ENCODE results near the gene RPL15.

RPL15 gene

DNA sequence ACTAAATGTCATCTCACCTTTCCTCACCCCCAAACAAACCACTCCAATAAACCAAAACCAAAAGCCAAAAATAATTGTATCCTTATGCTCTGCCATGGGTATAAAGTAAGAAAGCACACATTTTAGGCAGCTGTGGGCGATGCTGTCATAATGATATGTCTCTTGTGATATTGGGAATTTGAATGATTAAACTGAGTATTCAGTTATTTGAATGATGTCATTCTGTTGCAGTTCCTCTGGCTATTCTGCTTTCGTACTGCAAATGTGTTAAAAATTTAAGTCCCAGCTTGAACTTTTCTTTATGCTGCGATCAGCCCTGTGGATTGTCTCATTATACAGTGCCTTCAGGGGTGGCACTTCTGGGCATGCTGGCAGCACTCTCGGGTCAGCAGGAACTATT, 17.3 kb downstream of the RPL15 start:
- DNase-seq: no peak

DNA sequence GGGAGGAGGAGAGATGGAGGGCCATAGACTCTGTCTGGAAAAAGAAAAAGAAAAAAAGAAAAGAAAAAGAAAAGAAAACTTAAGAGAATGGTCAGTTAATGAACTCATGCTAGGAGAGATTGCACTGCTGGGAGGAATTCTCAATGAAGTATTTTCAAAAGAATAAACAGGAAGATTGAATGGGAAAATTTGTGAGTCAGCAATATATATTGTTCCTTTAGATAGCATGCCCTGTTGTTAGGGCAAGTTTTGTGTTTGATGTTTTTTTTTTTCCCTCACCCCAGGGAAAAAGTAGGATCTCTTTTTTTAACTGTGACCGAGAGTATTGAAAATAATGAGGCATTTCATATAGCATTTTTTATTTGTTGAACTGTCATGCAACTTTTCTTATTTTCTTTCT, 20.4 kb downstream of the RPL15 start:
- DNase-seq: no peak

DNA sequence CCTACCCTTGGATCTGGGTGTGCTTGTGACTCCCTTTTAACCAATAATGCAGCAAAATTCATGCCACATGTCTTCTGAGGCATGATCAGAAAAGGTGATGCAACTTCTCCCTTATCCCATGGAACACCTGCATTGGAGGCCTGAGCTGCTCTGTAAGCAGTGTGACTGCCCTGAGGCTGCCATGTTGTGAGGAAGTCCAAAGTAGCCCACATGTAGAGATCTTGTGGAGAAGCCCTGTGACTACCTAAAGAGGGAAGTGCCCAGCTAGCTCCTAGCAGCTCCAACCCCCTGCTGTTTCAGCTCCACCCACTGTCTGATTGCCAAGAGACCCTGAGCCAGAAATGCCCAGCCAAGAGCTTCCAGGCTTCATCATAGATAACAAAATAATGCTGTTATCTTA, 21.8 kb downstream of the RPL15 start:
- DNase-seq: no peak

DNA sequence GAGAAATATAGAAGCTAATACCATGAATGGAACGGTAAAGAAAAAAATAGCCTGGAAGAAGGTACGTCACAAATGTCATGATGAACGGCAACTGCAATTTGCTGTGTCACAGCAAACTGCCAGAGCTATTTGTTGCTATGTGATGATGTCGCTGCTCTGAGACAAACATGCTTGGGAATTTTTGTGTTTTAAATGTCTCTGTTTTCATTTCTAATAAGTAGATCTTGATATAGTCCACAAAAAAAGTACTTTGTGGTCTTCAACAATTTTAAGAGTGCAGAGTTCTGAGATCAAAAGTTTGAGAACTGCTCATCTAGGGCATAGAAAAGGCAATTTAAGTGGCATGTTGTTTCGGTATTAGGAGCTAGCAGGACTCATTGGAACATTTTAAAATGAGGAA, 23.8 kb downstream of the RPL15 start:
- DNase-seq: no peak

DNA sequence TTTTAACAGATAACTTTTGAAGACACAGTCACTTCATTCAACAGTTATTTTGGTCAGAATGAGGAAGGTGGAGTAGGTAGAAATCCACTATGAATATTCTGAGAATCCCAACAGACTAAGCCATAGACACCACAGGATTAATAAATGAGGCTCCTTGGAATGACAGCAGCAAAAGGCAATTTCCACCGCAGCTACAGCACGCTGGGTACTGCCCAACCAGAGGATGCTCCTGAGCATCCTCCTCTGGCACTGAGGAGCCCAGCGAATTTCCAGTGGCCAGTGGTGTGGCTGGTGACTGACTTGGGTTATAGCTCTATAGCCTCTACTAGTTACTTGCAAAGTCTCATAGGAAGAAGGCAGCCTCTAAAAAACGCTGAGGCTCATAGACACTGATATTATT, 24.5 kb downstream of the RPL15 start:
- DNase-seq: no peak

DNA sequence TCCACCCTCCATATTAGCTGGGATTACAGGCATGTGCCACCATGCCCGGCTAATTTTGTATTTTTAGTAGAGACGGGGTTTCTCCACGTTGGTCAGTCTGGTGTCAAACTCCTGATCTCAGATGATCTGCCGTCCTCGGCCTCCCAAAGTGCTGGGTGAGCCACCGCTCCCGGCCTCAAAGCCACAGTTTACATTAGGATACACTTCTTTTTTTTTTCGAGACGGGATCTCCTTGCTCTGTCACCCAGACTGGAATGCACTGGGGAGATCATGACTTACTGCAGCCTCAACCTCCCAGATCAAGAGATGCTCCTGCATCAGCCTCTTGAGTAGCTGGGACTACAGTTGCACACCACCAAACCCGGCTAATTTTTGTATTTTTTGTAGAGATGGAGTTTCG, 25.6 kb downstream of the RPL15 start:
- no peak for DNase-seq

DNA sequence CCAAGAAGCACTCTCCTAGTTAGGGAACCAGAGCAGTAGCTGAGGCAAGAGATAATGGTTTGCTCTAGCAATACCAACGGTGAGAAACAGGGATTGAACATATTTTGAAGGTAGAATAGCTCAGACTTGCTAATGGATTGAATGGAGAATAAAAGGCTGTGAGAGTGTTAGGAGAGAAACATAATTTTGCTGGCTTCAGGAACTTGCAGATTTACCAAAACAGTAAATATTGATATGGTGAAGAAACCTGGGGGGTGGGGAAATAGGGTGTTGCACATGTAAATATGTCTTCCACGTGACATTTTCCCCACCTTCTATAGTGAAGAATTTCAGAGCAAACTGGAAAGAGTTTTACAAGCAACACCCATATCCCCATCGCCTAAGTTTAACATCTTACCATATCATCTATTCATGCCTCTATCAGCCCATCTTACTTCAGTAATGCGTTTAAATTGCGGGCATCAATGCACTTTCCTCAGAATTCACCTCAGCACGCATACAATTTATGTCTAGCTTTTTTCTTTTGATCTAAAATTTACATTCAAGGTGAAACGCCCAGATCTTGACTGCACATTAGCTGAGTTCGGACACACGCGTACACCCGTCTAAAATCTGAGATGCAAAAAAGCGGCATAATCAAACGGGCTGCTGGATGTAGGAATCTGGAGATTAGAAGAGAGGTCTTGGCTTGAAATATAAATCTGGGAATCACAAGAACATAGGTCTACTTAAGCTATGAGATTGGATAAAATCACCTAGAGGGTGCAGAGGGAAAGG, 27.3 kb downstream of the RPL15 start:
- no peak for DNase-seq

DNA sequence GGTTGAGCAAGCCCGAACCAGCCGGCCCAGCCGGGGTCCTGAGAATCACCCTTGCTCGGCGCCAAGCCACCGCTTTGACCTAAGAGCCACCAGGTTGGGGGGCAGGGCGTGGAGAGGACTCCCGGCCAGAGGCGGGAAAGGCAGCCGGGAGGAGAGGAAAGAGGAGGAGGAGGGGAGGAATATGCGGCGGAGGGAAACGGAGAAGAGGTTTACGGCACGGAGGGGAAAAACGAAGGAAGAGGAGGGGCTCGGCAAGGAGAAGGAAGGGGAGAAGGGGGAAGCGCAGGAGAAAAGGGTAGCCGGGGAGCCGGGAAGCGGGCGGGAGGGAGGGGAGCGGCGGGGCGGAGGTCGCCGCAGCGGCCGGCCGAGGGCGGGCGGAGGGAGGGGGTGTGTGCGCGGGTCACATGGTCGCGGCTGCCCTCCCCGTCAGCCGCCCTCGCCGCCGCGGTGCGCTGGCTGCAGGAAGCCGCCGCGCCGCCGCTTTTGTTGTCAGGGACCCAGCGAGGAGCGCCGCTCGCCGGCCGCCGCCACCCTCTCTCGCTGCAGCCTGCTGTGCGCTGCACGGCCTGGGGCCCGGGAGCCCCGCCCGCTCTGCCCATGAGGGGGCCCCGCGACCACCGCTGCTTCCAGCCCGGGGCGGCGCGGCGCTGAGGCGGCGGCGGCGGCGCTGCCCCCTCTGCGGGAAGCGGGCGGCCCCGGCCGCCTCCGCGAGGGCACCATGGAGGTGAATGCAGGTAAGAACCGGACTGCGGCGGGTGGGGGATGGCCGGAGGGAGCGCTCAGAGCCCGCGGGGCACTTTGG, 28.1 kb downstream of the RPL15 start, which contains the start of gene NR1D2:
Gene NR1D2 (plus strand): TSS at position 426 of the 802 bp plus-strand sequence. CDS start 293 bp downstream, at position 719.
- DNase-seq: peak; percentile 80

DNA sequence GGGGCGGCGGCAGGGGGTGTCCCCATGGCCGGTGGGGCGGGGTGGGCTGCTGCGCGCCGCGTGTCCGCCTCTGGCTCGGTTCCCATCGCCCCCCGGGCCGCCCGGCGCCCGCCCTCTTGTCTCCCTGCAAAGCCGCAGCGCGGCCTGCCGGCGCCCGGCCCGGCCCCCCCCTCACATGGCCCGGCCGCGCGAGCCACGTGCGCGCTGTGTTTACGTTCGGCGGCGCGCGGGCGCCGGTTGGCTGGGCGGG, 28.7 kb downstream of the RPL15 start:
- DNase-seq: no peak

DNA sequence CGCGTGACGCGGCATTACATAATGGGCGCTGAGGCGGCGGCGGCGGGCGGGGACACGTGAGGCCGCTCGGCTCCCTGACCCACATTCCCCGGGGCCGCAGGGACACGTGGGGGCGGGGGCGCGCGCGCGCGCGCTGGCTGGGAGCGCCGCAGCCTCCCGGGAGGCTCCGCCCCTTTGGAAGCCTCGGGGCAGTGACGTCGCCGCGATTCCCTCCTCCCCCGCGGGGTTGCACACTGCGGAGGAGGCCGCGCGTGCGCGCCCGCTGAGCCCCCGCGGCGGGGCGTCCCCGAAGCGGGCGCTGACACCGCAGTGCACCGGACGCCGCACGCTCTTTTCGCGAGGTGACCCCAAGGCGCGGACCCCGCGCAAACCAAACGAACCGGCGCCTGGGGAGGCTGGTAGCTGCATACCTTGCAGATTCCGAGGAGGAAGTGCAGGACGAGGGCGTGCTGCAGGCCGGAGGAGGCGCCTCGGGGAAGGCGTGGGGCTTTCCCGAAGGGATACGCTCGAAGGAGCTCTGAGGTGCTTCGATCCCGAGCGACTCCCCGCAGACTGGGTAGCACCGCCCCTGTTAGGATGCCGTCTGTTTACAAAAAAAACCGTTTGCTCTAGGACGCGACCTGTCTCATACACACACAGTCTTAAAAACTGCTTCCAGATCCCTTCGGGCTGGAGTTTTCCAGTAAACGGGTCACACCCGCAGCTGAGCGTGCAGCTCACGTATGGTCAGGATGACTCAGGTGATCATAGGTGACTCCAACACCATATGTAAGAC, 29.2 kb downstream of the RPL15 start:
- DNase-seq: peak; percentile 98

DNA sequence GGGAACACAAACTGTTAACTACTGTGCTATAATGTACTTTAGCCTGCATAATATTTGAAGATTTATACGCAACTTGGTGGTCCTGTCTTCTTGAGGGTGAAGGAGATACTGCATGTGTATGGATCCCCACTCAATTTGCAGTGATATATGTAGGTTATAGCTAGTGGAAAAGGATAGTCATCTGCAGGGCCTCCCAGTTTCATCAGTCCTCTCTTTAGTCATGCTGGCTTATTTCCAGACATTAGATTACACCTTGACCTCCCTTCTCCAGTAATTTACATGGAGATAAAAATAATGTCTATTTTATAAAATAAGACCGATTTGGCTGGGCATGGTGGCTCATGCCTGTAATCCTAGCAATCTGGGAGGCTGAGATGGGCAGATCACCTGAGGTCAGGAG, 31.8 kb downstream of the RPL15 start:
- no peak for DNase-seq

DNA sequence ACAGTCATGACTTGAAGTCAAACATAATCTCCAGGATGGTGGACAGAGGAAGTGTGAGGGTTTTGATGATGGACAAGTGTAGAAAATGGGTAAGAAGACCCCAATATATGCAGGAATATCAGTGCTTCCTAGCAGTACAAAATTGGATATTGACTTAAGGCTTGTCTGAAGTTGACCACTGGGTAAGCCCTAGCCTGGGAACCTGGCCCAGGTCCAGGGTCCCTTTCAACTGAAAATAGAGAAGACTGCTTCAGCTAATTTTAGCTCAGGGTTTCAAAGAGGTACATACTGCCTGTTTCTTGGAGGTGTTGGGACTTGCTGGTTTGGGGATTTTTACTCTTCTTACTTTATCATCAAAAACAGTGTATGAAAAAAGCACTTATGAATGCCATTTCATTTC, 32.9 kb downstream of the RPL15 start:
- no peak for DNase-seq

DNA sequence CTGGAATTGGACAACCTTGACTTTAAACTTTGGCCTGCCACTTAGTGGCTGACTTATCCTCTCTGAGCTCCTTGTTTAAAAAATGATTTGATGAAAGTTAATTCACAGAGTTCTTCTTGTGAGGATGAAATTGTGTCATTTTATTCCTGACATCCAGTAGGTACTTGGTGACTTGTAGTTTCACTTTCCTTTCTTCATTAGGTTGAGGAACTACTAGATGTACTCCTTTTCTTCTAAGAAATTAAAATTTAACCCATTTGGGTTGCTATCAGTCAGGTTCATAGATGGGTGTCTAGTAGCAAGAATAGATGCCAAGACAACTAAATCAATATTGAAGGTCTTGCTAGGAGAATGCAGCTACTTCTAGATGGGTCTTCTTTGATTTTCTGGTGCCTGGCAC, 33.4 kb downstream of the RPL15 start:
- peak; percentile 11 for DNase-seq

DNA sequence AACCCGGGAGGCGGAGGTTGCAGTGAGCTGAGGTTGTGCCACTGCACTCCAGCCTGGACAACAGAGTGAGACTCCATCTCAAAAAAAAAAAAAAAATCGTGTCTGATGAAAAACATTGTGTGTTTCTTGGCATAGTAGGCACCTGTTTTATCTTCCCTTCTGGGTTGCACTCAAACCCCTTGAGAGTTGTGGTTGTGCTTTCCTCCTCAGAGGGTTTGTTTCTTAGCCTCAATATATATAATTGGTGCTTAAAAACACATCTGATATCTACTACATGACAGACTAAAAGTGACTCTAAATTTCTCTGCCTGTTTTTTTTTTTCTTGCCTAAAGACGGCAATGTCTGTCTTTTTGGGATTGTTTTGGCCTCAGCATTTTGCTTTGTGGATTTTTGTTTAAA, 35.7 kb downstream of the RPL15 start:
- no peak for DNase-seq

DNA sequence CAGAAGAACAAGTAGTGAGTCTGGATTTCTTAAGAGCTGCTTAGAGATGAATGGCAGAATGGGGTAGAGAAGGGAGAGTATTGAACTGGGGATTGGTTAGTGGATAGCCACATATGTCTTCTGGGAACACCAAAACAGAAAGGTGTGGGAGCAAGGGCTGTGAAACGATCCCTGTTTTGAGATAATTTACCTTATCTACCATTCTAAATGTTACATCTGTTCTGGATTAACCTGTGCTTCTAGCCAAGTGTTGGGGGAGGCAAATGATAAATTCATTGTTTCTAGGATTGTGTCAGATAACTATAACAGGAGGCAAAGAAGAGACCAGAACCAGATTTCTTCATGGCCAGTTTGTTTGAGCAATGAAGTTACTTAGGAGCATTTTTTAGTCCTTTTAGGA, 36.6 kb downstream of the RPL15 start:
- no peak for DNase-seq

DNA sequence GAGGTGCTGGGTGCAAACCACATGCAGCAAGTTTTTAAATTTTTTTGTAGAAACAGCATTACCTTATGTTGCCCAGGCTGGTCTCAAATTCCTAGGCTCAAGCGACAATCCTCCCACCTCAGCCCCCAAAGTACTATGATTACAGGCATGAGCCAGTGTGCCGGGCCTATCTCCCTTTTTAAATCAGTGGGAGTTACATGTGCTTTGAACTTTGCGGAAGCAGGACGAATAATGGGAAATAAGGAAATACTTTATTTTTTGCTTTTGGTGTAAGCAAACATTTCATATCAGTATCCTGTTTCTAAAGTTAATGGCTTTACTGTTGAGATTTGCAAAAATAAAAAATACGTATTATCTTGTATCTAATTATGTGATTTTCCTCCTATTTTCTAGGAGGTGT, 37.2 kb downstream of the RPL15 start:
- no peak for DNase-seq

DNA sequence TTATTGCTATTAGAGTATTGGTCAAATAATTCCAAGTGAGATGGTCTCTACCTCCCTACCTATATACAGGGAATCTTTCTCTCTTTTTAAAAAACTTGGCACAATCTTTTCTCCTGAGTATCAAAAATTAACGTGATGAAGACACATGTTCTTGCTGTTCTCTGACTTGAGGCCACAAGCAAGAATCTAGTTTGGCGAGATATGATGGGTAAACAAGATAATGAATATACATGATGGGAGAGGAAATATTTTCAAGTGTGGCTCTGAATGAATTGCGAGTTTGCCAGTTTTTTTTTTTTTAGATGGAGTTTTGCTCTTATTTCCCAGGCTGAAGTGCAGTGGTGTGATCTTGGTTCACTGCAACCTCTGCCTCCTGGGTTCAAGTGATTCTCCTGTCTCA, 39.8 kb downstream of the RPL15 start:
- no peak for DNase-seq

DNA sequence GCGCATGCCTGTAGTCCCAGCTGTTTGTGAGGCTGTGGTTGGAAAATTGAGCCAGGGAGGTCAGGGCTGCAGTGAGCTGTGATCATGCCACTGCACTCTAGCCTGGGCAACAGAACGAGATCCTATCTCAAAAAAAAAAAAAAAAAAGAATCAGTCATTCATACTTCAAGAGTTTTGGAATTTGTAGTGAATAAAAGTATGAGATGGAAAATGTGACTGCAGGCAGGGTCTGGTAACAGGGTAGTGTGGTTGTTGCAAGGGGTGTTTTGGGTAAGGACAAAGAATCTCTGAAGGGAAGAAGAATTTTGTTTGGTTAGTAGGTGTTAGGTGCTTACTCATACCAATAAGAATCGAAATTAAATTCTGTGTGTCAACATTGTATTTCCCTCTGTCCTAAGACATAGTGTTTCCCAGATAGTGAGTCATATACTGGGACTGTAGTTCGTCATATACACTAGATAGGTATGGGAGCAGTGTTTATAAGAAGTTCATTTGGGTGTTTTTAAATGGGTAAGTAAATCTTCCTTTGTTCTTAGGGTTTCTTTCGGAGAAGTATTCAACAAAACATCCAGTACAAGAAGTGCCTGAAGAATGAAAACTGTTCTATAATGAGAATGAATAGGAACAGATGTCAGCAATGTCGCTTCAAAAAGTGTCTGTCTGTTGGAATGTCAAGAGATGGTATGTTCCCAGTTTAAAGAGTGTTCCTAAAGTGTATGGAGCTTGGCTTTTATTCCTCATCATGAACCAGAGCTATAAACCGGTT, 42.4 kb downstream of the RPL15 start:
- no peak for DNase-seq

DNA sequence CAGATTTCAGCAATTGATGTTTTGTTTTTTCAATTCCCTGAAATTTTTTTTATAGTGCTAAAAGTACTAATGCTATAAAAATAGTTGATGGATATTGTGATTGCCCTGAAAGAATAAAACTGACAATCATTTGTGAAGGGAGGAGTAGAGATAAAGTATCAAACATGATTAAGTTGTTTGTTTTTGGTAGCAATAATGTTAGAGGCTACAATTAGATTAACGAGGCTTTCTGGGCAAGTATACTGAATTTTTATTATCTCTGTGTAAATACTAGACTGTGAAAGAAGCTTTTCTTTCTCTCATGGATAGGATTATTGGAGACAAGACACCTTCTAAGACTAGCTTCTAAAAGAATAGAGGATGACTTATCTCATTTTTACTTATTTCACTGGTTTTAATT, 43.7 kb downstream of the RPL15 start:
- DNase-seq: no peak

DNA sequence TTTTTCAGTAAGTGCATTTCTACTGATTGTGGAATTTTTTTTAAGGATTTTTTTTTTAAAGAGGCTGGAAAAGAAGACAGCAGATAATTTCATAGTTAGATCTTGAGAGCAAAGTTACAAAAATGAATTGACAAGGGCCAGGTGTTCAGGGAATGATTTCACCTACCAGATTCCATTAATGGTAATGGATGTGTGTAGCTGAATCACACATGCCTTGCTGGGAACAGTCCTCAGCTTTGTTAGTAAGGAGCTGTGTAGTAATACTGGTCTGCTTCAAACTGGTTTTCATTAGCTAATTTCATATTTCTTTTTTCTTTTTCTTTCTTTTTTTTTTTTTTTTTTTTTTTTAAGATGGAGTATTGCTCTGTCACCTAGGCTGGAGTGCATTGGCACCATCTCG, 44.1 kb downstream of the RPL15 start:
- no peak for DNase-seq

DNA sequence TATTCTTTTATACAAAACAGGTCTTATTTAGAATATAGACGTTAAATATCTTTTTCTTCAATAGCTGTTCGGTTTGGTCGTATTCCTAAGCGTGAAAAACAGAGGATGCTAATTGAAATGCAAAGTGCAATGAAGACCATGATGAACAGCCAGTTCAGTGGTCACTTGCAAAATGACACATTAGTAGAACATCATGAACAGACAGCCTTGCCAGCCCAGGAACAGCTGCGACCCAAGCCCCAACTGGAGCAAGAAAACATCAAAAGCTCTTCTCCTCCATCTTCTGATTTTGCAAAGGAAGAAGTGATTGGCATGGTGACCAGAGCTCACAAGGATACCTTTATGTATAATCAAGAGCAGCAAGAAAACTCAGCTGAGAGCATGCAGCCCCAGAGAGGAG, 45.0 kb downstream of the RPL15 start:
- DNase-seq: no peak

DNA sequence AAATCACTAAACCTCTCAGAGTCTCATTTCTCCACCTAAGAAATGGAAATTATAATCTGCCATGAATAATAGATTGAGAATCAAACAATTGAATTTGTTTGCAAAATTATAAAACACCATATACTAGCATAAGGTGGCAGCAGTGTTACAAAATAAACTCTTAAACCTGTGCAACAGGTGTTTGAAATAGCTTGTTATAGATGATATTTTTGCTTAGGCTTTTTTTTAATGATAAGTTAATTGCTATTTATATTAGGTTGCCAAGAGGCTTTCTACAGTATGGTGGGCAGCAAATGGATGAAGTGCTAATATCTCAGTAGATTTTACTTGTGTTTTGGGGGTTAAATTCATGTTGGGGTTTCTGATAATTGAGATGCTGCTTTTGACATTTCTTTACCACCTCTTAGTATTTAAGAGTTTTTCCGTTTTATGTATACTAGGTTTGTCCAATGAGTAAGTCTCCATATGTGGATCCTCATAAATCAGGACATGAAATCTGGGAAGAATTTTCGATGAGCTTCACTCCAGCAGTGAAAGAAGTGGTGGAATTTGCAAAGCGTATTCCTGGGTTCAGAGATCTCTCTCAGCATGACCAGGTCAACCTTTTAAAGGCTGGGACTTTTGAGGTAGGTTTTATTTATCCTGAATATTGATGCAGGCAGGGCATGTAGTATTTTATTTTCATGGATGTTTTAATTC, 47.8 kb downstream of the RPL15 start:
- DNase-seq: no peak

DNA sequence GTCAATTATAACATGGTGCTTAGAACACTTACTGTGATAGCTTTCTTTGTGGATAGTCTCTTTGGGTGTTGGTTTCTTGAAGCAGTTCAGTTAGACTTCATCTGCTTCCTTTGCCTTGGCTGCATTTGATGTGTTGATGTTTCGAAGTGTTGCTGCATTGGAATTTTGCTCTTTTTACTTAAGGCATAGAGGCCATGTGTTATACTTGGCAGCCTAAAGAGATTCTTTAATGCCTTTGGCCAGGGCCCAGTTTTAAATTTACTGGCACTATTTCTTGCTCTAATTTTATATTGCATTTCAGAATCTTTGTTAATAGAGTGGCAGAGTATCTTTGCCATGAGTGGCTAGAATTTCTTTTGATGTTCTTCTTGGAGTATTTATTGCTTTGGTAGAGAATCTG, 49.4 kb downstream of the RPL15 start:
- DNase-seq: no peak
